AG04450 (cell line): Measurements from ENCODE around the gene DUSP16. TPM values are rescaled to one million over a fixed set of nuclear protein-coding genes. Genes with fewer than 3 reads are reported as not detected.

Experiments
- CTCF ChIA-PET: fragments of 300-600, 350-600 bp; formaldehyde crosslinking; extraction: SDS; loops from one replicate; lab custom pipeline; 2022; ENCODE audit warnings: antibody characterized with exemption, inconsistent platforms; lab: Charles Lee
- POLR2A ChIA-PET: fragments of 350-600 bp; formaldehyde crosslinking; extraction: SDS; loops from one replicate; lab custom pipeline; 2021; ENCODE audit warnings: antibody characterized with exemption, inconsistent platforms; lab: Yijun Ruan, JAX
- DNase-seq: peaks from one replicate; pipeline ENCODE4 v3.0.0-alpha.2; 2011; ENCODE audit warnings: low read depth, low spot score
- H3K27ac ChIP-seq: one replicate; pipeline ENCODE4 v1.5.1; 2012; ENCODE audit warnings: low read depth, low read length, control low read depth
- H3K27me3 ChIP-seq: one replicate; pipeline ENCODE4 v1.6.0; 2012; ENCODE audit warnings: low read length; ENCODE audit not compliant: control insufficient read depth, insufficient read depth
- H3K4me3 ChIP-seq: 2 replicates; pipeline ENCODE4 v1.5.1; 2011; ENCODE audit warnings: mild to moderate bottlenecking, low read depth, low read length, control low read depth
- H3K9me3 ChIP-seq: 2 replicates; pipeline ENCODE4 v1.5.1; 2012; ENCODE audit warnings: low read length; ENCODE audit not compliant: control insufficient read depth, insufficient read depth
- polyA plus RNA-seq: library from polyadenylated mRNA; depleted of rRNA; stranded (reverse); fragments of >200 nt; gene quantifications from 2 replicates; pipeline ENCODE4 v1.2.3, GENCODE V29; 2011
- TF ChIP-seq, protein P1 (sequence below): IDR thresholded peaks from 2 replicates; pipeline ENCODE4 v1.5.1; 2011; ENCODE audit warnings: low read depth, low read length, control low read depth, inconsistent platforms

The DUSP16 gene
- polyA plus RNA-seq, 1 experiment = 12.8 TPM

DNA sequence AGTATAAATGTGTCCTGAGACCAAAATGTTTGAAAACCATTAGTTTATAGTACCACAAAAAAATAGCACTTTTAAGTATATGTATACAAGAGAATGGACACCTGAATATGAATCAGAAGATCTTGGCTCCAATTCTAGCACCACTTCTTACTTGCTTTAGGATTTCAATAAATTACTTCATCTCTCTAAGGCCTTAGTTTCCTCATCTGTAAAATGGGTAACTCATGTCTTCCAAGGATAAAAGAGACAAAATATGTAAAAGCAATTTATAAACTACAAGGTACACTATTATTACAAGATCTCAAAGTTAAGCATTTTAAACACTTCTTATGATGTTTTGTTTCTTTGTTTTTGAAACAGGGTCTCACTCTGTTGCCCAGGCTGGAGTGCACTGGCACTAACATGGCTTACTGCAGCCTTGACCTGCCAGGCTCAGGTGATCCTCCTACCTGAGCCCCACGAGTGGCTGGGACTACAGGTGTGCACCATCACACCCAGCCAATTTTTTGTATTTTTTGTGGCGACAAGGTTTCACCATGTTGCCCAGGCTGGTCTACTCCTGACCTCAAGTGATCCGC, 9.4 kb downstream of the DUSP16 start:
- POLR2A ChIA-PET = no interaction called here
- CTCF ChIA-PET = interaction anchor here (1.3 to 1.6 kb wide), 2 partner anchors 11 kb away, joined by 4 to 8 read pairs; no protein-coding TSS in a partner anchor

DNA sequence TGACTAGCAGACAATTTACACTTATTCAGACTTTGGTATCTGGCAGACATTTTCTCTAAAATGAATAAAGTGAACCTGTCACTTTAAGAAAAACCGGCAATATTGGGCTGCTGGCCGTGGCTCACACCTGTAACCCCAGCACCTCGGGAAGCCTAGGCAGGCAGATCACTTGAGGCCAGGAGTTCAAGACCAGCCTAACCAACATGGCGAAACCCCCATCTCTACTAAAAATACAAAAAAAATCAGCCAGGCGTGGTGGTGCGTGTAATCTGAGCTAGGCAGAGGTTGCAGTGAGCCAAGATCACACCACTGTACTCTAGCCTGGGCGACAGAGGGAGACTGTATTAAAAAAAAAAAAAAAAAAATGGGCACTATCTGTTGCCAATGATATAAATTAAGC, 11.5 kb downstream of the DUSP16 start:
- POLR2A ChIA-PET = no interaction called here
- no peaks in the 10 kb centered on the region for H3K9me3 ChIP-seq
- TF ChIP-seq, protein P1, sequence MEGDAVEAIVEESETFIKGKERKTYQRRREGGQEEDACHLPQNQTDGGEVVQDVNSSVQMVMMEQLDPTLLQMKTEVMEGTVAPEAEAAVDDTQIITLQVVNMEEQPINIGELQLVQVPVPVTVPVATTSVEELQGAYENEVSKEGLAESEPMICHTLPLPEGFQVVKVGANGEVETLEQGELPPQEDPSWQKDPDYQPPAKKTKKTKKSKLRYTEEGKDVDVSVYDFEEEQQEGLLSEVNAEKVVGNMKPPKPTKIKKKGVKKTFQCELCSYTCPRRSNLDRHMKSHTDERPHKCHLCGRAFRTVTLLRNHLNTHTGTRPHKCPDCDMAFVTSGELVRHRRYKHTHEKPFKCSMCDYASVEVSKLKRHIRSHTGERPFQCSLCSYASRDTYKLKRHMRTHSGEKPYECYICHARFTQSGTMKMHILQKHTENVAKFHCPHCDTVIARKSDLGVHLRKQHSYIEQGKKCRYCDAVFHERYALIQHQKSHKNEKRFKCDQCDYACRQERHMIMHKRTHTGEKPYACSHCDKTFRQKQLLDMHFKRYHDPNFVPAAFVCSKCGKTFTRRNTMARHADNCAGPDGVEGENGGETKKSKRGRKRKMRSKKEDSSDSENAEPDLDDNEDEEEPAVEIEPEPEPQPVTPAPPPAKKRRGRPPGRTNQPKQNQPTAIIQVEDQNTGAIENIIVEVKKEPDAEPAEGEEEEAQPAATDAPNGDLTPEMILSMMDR = no peak
- CTCF ChIA-PET = no interaction called here
- H3K4me3 ChIP-seq = no peak overlapping the region
- H3K27ac ChIP-seq = no peak overlapping the region
- DNase-seq = no peak
- no peaks in the 10 kb centered on the region for H3K27me3 ChIP-seq

More for the DNA sequence above, 9.4 kb downstream of the DUSP16 start:
- Histone ChIP-seq H3K4me3 (no peak overlapping the region), H3K27me3 (no peaks in the 10 kb centered on the region), H3K9me3 (no peaks in the 10 kb centered on the region), H3K27ac (no peak overlapping the region)
- TF ChIP-seq, protein P1 = no peak
- no peak for DNase-seq

DNA sequence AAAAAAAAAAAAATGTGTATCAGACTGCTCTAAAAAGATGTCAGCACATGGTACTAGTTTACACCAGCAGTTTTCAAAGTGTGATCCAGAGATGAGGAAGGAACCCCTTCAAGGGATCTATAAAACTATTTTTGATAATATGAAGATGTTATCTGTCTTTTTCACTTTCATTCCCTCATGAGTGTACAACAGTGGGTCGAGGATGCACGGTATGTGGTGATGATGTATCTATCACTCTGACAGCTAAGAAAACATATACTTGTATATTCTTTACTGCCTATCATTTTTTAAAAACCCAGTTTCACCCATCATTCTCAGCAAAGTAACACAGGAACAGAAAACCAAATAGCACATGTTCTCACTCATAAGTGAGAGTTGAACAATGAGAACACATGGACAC, 12.4 kb downstream of the DUSP16 start:
- no peaks in the 10 kb centered on the region for H3K27me3 ChIP-seq
- POLR2A ChIA-PET = no interaction called here
- DNase-seq = no peak
- CTCF ChIA-PET = no interaction called here
- TF ChIP-seq, protein P1 = no peak
- H3K27ac ChIP-seq = no peak overlapping the region
- H3K4me3 ChIP-seq = no peak overlapping the region
- H3K9me3 ChIP-seq = no peaks in the 10 kb centered on the region

DNA sequence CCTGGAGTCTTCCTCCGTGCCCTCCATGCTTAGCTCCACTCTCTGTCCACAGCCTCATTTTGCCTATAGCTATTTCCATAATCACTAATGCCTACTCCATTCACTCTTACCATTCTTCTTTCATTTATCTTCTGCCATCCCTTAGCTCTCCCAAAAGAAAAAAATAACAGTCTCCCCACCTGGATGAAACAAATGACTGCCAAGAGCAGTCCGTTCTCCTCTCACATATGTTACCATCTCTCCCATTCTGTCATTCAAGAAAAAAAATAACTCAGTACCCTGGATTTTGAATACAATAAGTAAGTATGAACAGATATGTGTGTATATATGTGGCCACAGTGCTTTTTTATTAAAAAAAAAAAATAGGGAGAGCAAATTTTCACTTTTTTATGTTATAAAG, 13.2 kb downstream of the DUSP16 start:
- Histone ChIP-seq H3K9me3 (no peaks in the 10 kb centered on the region), H3K27me3 (no peaks in the 10 kb centered on the region), H3K27ac (no peak overlapping the region), H3K4me3 (no peak overlapping the region)
- no peak for DNase-seq
- CTCF ChIA-PET = no interaction called here
- POLR2A ChIA-PET = no interaction called here
- TF ChIP-seq, protein P1 = no peak

DNA sequence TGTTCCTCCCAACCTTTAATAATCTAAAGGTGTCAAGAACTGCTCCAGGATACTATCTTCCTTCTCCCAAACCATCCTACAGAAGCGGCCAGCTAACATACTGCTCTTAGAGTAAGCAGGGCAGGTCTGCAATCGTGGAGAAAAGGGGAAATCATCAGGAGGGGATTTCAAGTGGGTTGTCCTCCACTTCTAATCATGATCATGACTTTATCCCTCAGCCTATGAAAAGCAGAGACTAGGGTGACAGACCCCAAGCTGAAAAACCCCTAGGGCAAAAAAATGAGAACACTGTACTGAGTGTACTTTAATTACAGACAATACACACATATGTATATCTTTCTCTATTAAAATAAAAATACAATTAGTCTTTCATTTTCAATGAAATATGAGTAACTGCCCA, 13.9 kb downstream of the DUSP16 start:
- TF ChIP-seq, protein P1 = no peak
- ChIA-PET POLR2A (no interaction called here), CTCF (no interaction called here)
- no peak for DNase-seq
- Histone ChIP-seq H3K4me3 (no peak overlapping the region), H3K27ac (no peak overlapping the region), H3K9me3 (no peaks in the 10 kb centered on the region), H3K27me3 (no peaks in the 10 kb centered on the region)
